SK-N-DZ (cell line): ENCODE results near the gene ABAT. TPM values are rescaled to one million over a fixed set of nuclear protein-coding genes. Genes with fewer than 3 reads are reported as not detected.

Experiments used
- DNase-seq: peaks from one replicate; pipeline ENCODE4 v3.0.0-alpha.2; 2015; ENCODE audit warnings: low spot score
- polyA plus RNA-seq, 2 experiments: library from polyadenylated mRNA; depleted of rRNA; stranded (reverse); fragments of >200 nt; gene quantifications; 2 replicates each; pipeline ENCODE4 v1.2.3, GENCODE V29; 2014

Gene ABAT
- polyA plus RNA-seq (2014; cell fraction: cytosol; rRNA removed) = 20.5 and 21.7 TPM in 2 replicates
- polyA plus RNA-seq (2014; cell fraction: nucleus; rRNA removed) = 11.1 and 15.8 TPM in 2 replicates

- DNase-seq = peak; percentile 84
These were observed at the start of gene ABAT for GRCh38 chr16:8674413-8675022. Gene ABAT, plus strand, starts transcription at chr16:8674617. Its CDS starts 61,123 bp downstream, at chr16:8735740.

GRCh38 chr16:8625491-8626087 is 48.8 kb upstream of the ABAT start:
- no peak for DNase-seq

- no peak for DNase-seq
These were observed 47.5 kb upstream of the ABAT start for GRCh38 chr16:8626946-8627345.

- DNase-seq = no peak
These were observed 47.0 kb upstream of the ABAT start for GRCh38 chr16:8627456-8627855.

- no peak for DNase-seq
These were observed 45.3 kb upstream of the ABAT start for GRCh38 chr16:8628981-8629725.

GRCh38 chr16:8630255-8630953 is 44.0 kb upstream of the ABAT start:
- no peak for DNase-seq

- no peak for DNase-seq
These were observed 43.0 kb upstream of the ABAT start for GRCh38 chr16:8631373-8631772.

- no peak for DNase-seq
These were observed 42.5 kb upstream of the ABAT start for GRCh38 chr16:8631818-8632465.

GRCh38 chr16:8632675-8633182 is 41.7 kb upstream of the ABAT start:
- no peak for DNase-seq

GRCh38 chr16:8634991-8635736 is 39.3 kb upstream of the ABAT start:
- DNase-seq = no peak

GRCh38 chr16:8639694-8640093 is 34.7 kb upstream of the ABAT start:
- DNase-seq = no peak

GRCh38 chr16:8641671-8642070 is 32.7 kb upstream of the ABAT start:
- no peak for DNase-seq

GRCh38 chr16:8642146-8642545 is 32.3 kb upstream of the ABAT start:
- no peak for DNase-seq

GRCh38 chr16:8644211-8645140 is 29.9 kb upstream of the ABAT start:
- DNase-seq = no peak

- DNase-seq = no peak
These were observed 29.3 kb upstream of the ABAT start for GRCh38 chr16:8645141-8645521.

- no peak for DNase-seq
These were observed 28.6 kb upstream of the ABAT start for GRCh38 chr16:8645831-8646230.

- DNase-seq = no peak
These were observed 27.9 kb upstream of the ABAT start for GRCh38 chr16:8646326-8647053.

GRCh38 chr16:8647721-8648318 is 26.6 kb upstream of the ABAT start:
- DNase-seq = no peak
